ENCODE data around the gene PDE6B. TPM values are rescaled to one million over a fixed set of nuclear protein-coding genes. Genes with fewer than 3 reads are reported as not detected.

Gene PDE6B
- total RNA-seq, 3 donors from 2014 or later, result 8.3 to 10.5 (median 10.3) TPM

Other genes starting within 250 kb of the PDE6B start
- 10 to 100 TPM; 21.5 to 27.8 (median 21.6) TPM for gene ZNF721, start 126.4 kb upstream of the PDE6B start, total RNA-seq
- 10 to 100 TPM; 37.9 to 41.8 (median 39.8) TPM for gene PIGG, start 126.4 kb upstream of the PDE6B start, total RNA-seq
- not detected for gene TMEM271, start 49.3 kb upstream of the PDE6B start, total RNA-seq
- gene ATP5ME, start 48.7 kb downstream of the PDE6B start, total RNA-seq, result 100 to 1,000 TPM; 227 to 249 (median 244) TPM
- gene MYL5, start 49.0 kb downstream of the PDE6B start, total RNA-seq, result 10 to 100 TPM; 13.7 to 16.0 (median 15.1) TPM
- under 1 TPM; 0.48 to 0.79 (median 0.53) TPM for gene SLC49A3, start 63.6 kb downstream of the PDE6B start, total RNA-seq
- gene PCGF3, start 80.3 kb downstream of the PDE6B start, total RNA-seq, result 10 to 100 TPM; 20.7 to 27.8 (median 23.0) TPM
- gene CPLX1, start 200.6 kb downstream of the PDE6B start, total RNA-seq, result 1 to 10 TPM in 1 of 3 donors, under 1 TPM in 2; 0.50 to 1.0 (median 0.58) TPM

Measured in activated T-cell treated with anti-CD3 and anti-CD28 coated beads, Interleukin-2, amount 50 U/mL, for 4 hours (primary cell).